ENCODE data around the gene KLHDC9. TPM values are rescaled to one million over a fixed set of nuclear protein-coding genes. Genes with fewer than 3 reads are reported as not detected.

The KLHDC9 gene
- total RNA-seq, 1 donor, result 2.2 TPM

- no peak for DNase-seq (ENCODE audit: low read depth)
- no peak overlapping the region for H3K4me3 ChIP-seq (ENCODE audit: low read depth, low read length)
- TF ChIP-seq, protein P1, sequence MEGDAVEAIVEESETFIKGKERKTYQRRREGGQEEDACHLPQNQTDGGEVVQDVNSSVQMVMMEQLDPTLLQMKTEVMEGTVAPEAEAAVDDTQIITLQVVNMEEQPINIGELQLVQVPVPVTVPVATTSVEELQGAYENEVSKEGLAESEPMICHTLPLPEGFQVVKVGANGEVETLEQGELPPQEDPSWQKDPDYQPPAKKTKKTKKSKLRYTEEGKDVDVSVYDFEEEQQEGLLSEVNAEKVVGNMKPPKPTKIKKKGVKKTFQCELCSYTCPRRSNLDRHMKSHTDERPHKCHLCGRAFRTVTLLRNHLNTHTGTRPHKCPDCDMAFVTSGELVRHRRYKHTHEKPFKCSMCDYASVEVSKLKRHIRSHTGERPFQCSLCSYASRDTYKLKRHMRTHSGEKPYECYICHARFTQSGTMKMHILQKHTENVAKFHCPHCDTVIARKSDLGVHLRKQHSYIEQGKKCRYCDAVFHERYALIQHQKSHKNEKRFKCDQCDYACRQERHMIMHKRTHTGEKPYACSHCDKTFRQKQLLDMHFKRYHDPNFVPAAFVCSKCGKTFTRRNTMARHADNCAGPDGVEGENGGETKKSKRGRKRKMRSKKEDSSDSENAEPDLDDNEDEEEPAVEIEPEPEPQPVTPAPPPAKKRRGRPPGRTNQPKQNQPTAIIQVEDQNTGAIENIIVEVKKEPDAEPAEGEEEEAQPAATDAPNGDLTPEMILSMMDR (IDR thresholded peaks at IDR 0.05; ENCODE audit: insufficient read depth, low read depth, low read length), result no peak
Observed at GRCh38 chr1:161140755-161141400, 42.7 kb downstream of the KLHDC9 start.

- no peak for DNase-seq (ENCODE audit: low read depth)
- TF ChIP-seq, protein P1 (IDR thresholded peaks at IDR 0.05; ENCODE audit: insufficient read depth, low read depth, low read length), result no peak
- H3K4me3 ChIP-seq (ENCODE audit: low read depth, low read length), result no peak overlapping the region
Observed at GRCh38 chr1:161145832-161146231, 47.7 kb downstream of the KLHDC9 start.

Small RNAs within 50 kb of the gene (small RNA-seq; reads per million reads assigned to genes)
- not detected for gene RF01225

Other genes with a start within 250 kb of the KLHDC9 start
- not detected in 2 replicates for gene CD244, start 235.5 kb upstream of the KLHDC9 start, total RNA-seq
- gene ITLN1, start 213.2 kb upstream of the KLHDC9 start, total RNA-seq, result not detected in 2 replicates
- not detected in 2 replicates for gene ITLN2, start 143.6 kb upstream of the KLHDC9 start, total RNA-seq
- 0.32 and 5.6 TPM in 2 replicates for gene F11R, start 77.2 kb upstream of the KLHDC9 start, total RNA-seq
- 1.6 and 18.6 TPM in 2 replicates for gene TSTD1, start 59.4 kb upstream of the KLHDC9 start, total RNA-seq
- gene USF1, start 52.4 kb upstream of the KLHDC9 start, total RNA-seq, result 52.5 and 62.2 TPM in 2 replicates
- under 0.01 TPM in 1 of 2 replicates, not detected in the other for gene ARHGAP30, start 28.5 kb upstream of the KLHDC9 start, total RNA-seq
- 0.32 and 2.6 TPM in 2 replicates for gene NECTIN4, start 8.8 kb upstream of the KLHDC9 start, total RNA-seq
- gene PFDN2, start 19.7 kb downstream of the KLHDC9 start, total RNA-seq, result 25.9 and 26.1 TPM in 2 replicates
- gene NIT1, start 19.7 kb downstream of the KLHDC9 start, total RNA-seq, result 23.2 and 26.8 TPM in 2 replicates
- gene DEDD, start 34.3 kb downstream of the KLHDC9 start, total RNA-seq, result 22.5 and 27.6 TPM in 2 replicates
- 57.7 and 69.1 TPM in 2 replicates for gene UFC1, start 55.6 kb downstream of the KLHDC9 start, total RNA-seq
- gene USP21, start 61.1 kb downstream of the KLHDC9 start, total RNA-seq, result 8.1 and 8.6 TPM in 2 replicates
- 10.4 and 12.9 TPM in 2 replicates for gene PPOX, start 68.1 kb downstream of the KLHDC9 start, total RNA-seq
- gene B4GALT3, start 79.1 kb downstream of the KLHDC9 start, total RNA-seq, result 17.1 and 22.5 TPM in 2 replicates
- 6.8 and 8.2 TPM in 2 replicates for gene ADAMTS4, start 100.7 kb downstream of the KLHDC9 start, total RNA-seq
- gene NDUFS2, start 104.0 kb downstream of the KLHDC9 start, total RNA-seq, result 105 and 117 TPM in 2 replicates
- 0.43 TPM in 1 of 2 replicates, not detected in the other for gene FCER1G, start 116.9 kb downstream of the KLHDC9 start, total RNA-seq
- not detected in 2 replicates for gene APOA2, start 125.3 kb downstream of the KLHDC9 start, total RNA-seq
- gene TOMM40L, start 127.7 kb downstream of the KLHDC9 start, total RNA-seq, result 10.0 and 13.4 TPM in 2 replicates
- not detected in 2 replicates for gene NR1I3, start 139.8 kb downstream of the KLHDC9 start, total RNA-seq
- under 0.01 TPM in 1 of 2 replicates, not detected in the other for gene PCP4L1, start 160.4 kb downstream of the KLHDC9 start, total RNA-seq
- 2.6 and 2.9 TPM in 2 replicates for gene MPZ, start 211.6 kb downstream of the KLHDC9 start, total RNA-seq
- 20.3 and 25.8 TPM in 2 replicates for gene SDHC, start 216.0 kb downstream of the KLHDC9 start, total RNA-seq